Measurements from ENCODE around the gene HLA-DMA.
"Not testable (repeated sequence)": the region's sequence is repeated elsewhere in the genome, so short reads cannot be mapped to it uniquely, and the experiment has no call there.

The HLA-DMA gene

DNA sequence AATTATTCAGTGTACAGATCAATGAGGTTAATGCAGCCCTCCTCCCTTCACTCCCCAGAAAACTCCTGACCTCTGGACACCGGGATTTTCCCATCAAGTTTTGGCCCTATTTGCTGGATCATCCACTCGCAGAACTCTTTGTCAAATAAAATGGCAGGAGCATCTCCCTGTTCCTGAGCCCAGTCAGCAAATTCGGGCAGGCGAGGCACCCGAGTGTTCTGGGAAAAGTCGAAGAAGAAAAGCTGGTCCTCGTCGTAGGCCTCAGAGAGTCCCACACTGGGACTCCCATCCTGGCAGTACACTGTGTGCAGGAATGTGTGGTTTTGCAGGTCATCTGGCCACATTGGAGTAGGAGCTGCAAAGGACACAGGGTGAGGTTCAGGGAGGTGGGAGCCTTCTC is 2.4 kb downstream of the HLA-DMA start:
- DNase-seq: no peak

DNA sequence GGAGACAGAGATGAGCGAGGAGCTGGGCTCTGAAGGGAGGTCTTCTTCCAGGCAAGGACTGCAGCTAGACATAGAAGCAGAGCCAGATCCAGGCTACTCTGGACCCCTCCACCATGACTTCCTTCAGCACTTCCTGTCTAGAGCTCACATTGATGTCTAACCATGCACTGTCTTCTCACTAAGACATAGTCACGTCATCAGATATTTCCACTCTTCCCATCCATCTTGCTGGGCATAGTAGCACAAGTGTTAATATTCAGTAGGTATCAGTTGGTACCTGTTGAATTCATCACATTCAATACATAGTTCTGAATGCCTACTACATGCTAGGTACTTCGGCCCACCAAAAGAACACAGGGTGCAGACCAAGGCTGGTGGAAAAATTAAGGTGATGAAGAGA is 2.9 kb downstream of the HLA-DMA start:
- no peak for DNase-seq

DNA sequence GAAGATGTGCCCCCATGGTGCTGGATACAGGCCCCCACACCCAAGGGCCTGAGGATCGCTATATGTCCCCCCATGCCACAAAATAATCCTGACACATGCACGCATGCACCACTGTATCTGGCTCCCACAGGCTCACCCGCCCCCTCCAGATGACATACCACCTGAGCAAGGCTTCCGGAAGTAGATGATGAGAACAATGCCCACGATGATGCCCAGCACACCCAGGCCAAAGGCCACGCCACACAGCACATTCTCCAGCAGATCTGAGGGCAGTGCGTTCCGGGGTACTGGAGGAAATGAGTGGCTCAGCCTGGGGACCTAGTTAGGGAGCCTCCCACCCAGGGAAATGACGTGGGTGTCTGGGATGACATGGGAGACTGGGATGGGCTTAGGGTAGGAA is 3.8 kb downstream of the HLA-DMA start:
- no peak for DNase-seq

DNA sequence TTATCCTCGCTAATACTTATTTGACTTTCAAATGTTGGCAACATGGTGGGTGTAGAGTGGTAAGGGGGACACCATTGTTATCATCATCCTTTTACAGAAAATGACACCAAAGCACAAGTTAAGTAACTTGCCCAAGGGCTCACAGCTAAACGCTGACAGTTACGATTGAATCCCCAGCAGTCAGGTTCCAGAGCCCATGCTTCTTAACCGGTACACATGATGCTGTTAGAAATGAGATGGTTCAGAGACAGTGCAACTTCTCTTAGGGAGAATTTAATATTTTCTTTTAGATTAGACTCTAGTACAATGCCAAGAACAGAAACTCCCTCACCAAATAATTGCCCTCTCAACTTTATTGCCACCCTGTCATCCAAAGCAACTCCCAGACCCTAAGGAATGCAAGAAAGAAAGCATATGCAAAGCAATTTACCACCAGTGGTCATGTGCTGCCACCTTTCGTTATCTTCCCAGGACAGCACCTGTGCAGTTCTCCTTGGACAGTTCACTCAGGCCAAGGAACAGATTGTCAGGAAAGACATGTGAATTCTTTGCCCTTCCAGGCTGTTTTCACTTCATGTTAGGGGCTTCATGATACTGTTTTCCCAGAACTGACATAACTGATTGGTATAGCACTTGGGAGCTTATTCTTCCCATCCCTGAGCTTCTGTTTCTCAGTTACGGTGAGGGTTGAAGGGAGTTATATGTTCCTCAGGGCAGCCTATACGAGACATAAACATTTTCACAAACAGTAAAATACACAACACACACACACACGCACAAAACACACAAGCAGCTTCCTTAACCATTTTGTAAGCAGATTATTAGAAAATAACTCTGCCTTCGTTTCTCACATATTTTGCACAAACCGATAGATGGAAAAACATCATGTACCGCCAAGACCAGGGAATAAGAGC is 5.1 kb downstream of the HLA-DMA start:
- DNase-seq: no peak

DNA sequence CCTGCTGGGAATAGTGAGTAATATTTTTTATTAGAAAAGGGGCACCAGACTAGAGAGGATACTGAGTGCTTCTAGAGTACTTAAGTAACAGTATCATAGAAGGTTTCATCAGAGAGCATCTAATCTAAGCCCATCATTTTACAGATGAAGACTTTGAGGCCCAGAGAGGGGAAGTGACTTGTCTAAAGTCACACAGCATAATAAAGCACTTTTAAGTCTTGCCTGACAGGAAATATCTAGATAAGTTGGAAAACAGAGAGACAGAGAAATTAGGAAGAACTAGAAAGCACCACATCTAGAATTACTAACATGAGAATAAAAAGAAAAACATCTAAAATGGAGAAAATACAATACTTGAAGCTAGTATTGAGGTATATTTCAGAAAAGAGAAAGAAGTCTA is 6.0 kb downstream of the HLA-DMA start:
- no peak for DNase-seq

DNA sequence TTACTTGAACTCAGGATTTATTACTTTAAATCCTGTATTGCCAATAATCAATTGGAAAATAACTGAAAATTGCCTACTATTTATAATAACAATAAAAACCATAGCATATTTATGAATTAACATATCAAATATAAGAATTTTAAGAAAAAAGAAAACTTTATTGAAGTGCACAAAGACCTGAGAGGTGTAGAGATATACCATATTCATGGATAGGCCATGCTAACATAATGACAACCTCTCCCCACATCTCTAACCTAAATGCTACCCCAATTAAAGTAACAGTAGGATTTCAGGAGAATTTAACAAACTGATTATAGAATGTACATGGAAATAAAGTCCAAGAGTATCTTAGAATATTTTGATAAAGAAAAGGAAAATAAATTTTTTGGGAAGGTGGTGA is 6.9 kb downstream of the HLA-DMA start:
- DNase-seq: no peak

DNA sequence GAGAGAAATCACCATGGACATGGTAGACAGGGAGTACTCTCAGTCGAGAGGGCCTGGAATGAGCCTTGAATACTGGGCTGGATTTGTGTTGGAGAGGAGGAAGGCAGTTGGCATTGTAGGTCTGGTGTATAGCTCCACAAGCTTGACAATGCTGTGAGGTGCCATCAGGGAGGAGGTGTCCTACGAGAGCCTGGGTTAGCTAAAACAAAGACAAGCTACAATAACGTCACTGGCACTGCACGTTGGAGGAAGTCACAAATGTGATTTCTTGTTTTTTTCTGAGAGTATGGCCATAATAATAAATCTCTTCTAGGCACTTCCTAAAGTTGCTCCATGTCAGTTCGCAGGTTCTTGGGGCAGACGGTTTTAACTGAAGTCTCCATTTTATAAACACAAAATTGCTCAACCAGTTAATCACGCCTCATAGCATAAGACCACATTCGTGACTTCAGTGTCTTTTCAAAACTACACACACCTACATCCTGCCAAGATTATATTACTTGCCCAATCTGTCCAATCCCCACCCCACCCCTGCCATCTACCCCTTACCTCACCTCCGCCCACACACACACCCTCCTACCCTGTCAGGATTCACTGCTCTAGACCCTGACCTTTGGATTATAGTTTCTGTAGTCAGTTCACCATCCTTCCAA is 7.7 kb downstream of the HLA-DMA start:
- DNase-seq: peak; percentile 35

DNA sequence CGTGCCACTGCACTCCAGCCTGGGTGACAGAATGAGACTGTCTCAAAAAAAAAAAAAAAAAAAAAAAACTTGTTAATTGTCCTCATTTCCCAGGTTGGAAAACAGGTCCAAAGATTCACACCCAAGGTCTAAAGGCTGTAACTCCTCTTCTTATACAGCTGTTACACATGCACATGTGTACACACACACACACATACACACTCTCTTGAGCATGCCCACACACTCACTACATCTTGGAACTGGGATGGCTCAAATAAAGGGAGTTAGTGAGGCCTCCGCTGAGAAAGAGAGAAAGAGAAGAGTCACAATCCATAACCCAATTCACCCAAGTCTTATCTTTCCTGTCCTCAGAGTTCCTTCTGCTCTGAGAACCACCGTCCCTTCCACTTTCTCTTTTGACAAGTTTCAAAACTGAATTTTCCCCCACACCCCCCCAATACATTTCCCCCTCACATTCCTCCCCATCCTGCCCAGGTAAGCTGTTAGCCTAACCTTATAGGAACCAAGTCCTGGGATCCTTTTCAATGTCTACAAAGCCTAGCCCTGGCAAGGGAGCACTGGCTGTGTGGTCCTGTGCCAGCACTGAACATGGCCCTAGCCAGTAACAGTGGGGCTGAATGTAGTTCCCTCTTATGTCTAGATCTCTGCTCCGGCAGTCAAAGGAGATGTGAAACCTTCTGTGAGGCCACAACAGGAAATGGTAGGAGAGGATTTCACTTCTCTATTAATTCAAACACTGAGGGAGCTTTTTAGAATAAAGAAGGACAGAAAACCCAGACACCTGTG is 8.8 kb downstream of the HLA-DMA start:
- DNase-seq: peak; percentile 34

DNA sequence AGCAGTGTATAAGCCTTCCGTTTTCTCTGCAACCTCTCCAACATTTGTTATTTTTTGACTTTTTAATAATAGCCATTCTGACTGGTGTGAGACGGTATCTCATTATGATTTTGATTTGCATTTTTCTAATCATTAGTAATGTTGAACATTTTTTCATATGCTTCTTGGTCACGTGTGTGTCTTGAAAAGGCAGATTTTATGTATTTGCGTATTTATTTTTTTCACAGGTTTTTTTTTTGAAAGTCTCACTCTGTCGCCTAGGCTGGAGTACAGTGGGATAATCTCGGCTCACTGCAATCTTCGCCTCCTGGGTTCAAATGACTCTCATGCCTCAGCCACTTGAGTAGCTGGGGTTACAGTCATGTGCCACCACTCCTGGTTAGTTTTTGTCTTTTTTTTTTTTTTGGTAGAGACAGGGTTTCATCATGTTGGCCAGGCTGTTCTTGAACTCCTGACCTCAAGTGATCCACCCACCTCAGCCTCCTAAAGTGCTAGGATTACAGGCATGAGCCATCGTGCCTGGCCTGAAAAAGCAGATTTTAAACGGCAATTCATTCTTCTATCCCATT is 10.3 kb downstream of the HLA-DMA start:
- DNase-seq: not testable (repeated sequence)

DNA sequence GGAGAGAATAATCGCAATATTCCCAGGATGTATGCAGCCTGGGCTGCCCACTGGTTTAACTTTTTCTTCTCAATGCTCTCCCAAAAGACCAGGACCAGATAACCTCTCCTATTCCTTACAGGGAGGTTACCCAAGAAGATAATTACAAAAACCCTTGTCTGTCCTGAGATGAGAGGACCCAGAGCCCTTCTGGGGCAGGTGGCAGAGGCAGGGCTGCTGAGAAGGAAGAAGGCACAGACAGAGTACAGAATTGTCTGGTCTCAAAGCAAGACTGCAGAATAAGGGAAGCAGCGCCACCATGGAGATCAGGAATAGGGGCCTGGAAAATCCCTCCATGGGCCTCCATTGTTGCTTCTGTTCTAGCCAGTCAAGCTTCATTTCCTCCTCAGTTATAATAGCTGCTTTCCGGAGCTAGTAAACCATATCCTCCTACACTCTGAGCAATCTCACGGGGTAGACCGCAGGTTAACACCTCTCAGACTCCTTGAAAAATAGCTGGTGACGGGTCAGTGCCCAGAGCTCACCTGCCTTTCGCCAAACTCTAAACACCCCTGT is 11.6 kb downstream of the HLA-DMA start:
- DNase-seq: peak; percentile 44

DNA sequence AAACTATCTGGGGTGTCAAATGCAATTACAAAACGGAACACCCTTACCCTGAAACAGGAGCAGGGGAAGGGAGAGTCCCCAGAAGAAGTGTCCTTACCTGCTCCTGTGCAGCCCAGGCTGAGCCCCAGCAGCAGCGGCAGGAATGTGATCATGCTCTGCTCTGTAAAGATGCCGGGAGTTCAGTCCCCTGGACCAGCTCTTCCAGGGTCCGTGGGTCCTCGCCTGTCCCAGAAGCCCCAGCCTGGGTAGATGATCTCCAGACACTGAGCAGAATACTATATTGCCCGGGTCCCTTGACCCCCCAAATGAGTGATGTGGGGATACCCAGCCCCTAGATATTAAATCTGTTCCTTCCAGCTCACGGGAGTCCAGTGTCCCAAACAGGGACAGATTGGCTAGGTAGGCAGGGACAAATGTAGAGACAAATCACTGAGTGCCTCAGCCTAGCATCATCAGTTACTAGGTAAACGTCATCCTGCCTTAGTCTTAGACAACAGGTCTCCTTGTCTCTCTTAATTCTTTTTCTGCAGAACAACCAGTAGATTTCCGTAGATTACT is 12.2 kb downstream of the HLA-DMA start, which contains the start of gene HLA-DMB:
Gene HLA-DMB, minus strand, starts transcription at position 373 of the 558 bp plus-strand sequence. Its CDS starts 221 bp downstream, at position 152.
- peak; percentile 42 for DNase-seq

DNA sequence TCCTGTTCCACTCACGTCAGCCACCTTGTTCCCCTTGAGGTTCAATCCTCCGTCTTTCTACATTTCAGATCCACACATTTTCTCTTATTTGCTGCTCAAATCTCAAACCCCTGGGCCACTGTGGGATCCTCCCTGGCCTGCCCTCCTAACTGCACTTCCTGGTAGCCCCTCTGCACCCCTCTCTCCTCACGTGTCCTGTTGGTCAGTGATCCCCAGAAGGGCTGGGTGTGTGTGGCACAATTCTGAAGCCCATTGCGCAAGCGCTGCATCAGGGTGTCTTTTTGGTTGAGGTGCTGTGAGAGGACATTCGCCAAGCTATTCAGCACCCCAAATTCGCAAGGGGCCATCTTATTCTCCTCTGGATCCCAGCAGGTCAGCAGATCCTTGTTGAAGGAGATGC is 14.4 kb downstream of the HLA-DMA start:
- DNase-seq: no peak

DNA sequence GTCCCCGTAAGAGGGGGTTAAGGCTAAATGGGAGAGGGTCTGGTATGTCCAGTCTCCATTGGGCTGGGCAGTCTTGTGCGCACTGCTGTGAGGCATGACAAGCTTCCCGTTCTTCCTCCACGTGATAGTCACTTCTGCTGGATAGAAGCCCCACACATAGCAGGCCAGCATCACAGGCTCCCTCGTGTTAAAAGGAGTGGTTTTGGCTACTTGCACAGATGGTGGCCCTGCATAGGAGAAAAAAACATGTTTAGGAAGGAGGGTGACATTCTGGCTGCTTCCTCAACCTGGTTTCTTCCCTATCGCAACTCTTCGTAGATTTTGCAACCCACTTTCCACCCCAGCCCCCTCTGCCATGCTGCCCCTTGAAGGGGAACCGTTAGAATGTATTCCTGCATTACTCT is 15.7 kb downstream of the HLA-DMA start:
- no peak for DNase-seq

DNA sequence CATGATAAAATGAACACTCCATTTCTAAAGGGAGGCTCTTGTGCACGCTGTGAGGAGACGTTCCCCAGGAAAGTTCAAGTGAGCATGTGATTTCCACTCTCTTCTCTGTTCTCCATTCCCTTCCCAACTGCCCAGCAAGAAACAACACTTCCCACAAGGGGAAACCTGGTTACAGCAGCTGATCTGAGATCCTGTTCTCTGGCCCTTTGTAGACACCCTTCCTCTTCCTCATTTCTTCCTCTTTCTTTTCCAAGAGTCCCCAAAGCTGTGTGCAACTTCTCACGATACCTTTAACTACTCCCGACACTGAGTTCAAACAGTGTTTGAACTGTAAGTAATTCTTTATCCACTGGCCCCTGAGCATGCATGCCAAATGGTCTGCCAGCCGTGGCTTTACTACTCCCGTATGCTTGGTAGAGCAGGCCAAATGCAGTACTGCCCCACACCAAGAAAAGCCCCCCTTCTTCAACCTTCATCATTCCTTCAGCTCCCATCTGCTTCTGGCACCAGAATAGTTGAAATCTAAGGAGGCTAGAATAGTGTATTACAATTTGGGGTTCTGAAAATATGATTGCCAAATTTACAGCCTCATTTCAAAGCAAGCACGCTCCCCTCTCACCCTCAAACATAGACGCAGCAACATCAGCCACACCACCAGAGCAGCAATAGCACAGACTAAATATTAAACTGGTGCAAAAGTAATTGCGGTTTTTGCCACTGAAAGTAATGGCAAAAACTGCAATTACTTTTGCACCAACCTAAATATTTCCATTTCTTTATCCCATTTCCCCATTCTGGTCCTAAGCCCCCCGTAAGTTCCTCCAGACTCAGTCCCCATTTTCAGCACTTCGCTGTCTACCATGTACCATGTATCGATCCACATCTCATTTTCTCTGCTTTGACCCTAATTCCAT is 16.4 kb downstream of the HLA-DMA start:
- no peak for DNase-seq

DNA sequence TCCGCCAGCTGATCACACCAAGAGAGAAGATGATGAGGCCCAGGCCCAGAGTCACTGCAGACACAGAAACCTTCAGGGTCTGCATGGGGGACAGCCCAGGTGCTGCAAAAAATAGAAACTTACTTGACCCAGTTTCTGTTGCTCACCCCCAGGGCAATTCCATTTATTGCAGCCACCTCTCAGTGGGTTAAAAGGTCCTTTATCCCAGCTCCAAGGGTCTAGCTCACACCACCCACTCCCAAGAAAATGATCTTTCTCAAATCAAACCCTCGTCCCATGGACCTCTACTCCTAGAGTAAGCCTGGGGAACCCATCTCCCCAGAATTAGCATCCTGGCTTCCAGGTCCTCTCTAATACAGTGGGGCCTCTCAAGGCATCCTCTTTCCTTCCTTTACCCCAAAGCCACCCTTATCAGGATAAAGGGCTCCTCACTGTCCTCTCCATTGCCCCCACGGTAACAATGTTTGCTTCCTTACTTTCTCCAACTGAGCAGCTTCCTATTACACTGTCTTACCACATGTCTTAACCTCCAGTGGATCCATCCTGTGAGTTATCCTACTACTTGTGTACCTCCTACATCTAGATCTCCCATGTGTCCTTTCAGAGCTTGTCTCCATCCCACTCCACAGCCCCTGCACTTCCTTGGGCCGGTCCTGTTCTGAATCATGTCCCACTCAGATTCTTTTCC is 17.2 kb downstream of the HLA-DMA start:
- DNase-seq: no peak

DNA sequence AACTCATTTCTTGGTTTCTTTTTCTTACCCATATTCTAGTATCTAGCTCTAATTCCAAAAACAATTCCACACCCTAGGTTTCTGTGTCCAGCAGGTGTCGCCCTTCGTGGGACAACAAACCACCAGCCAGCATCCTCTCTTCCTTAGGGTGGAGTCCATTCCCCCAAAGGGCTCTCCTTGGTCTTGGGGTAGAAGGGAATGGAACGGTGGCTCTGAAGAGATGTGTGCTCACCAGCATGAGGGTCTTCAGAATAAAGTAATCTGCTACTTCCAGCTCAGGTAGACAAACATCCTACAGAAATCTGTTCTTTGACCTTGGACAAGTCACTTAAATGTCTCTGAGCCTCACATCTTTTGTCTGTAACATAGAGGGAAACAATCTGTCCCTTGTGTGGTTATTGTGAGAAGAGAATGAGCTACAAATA is 19.2 kb downstream of the HLA-DMA start:
- peak; percentile 67 for DNase-seq

DNA sequence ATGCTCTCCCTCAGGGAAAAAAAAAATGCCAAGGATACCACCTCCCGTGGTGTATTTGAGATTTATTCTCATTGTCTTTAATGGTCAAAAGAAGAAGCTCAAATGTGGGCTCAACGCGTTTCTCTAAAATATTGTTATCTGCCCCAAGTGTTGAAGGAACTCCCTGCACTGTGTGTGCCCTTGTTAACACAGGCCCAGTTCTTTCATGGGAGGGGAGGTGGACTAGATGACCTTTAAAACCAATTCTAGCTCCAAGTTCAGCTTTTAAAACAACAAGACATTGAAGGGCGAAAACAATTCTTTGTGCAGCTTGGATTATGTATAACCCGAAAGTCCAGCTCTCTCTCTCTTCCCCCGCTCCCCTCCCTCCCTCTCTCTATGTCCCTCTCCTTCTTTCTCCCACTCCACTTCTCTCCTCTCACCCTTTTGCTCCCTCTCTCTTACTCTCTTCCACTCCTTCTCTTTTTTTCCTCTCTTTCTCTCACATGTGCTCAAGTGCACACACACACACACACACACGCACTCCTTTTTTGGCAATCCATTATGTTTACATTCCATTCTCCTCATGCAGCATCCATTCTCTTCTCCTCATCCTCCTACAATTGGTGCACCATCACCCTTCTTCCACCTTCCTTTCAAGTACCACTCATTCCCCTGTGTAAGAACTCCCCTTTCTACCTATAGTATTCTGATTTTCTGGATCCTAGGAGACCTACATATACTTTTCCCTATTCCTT is 20.6 kb downstream of the HLA-DMA start:
- DNase-seq: no peak

DNA sequence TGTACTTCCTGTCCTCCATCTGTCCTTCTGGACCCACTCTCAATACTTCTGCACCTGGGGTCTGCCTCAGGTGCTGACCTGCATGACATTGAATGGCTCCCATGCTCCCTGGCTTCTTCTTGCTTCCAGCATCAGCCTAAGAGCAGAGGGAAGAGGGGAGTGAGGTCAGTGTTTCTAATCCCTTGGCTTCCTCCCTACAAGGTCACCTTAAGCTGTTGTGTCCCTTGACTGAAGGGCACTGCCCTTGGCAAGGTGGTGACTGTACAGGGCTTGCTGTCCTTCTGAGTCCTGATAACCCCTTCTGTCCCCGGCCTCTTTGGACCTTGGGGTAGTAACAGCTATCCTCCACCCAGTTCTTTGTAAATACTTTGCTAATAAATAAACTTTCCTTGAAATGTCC is 21.7 kb downstream of the HLA-DMA start:
- no peak for DNase-seq

DNA sequence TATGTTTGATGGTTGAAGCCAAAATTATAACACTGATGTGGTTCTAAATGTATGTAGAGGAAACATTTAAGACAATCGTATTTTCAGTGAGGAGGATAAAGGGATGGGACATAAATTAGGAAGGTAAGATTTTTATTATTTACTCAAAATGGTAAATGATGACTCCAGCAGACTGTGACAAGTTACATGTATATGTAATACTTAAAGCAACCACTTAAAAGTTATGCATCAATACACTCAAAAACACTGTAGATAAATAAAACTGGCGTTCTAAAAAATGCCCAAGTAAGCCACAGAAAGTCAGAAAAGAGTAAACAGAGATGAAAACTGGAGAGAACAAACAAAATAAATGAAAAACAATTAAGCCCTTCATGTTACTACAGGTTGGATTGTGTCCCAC is 30.8 kb downstream of the HLA-DMA start:
- DNase-seq: no peak

DNA sequence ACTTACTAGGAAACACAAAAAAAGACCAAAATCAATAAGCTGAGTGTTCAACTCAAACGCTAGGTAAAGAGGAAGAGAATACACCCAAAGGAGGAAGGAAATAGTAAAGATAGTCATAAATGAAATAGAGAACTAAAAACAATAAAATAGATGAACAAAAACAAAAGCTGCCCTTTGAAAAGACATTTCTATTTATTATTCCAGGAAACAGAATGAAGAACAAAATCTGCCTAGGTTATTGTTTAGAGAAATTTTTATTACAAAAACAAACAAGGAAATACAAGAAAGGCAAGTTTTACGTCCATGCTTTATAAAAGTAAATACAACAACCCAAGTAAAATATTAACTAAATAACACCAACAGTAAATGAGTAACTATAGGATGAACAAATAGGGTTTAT is 32.2 kb downstream of the HLA-DMA start:
- no peak for DNase-seq
